ENCODE results near the gene TGFBR3. TPM values are rescaled to one million over a fixed set of nuclear protein-coding genes. Genes with fewer than 3 reads are reported as not detected.

The TGFBR3 gene
- total RNA-seq, 2 experiments from 2014 or later = 3.2 to 3.3 TPM

GRCh38 chr1:91637539-91637994, 248.4 kb downstream of the TGFBR3 start:
- Mint-ChIP-seq H3K4me1 (ENCODE audit: low read depth) (no peaks in the 10 kb centered on the region), H3K27ac (no peak overlapping the region), H3K36me3 (ENCODE audit: low read depth) (no peaks in the 10 kb centered on the region), H3K27me3 (ENCODE audit: low read depth) (no peaks in the 10 kb centered on the region), H3K4me3 (no peak overlapping the region), H3K9me3 (peaks cover 4% of the 10 kb centered on the region)
- intact Hi-C loops (cut with micrococcal nuclease) = no loop called here
- no peak for DNase-seq
- CTCF ChIA-PET = interaction anchor here (0.9 kb wide), 1 partner anchor 12 kb away, joined by 7 read pairs; no protein-coding TSS in a partner anchor

- no peak overlapping the region for H3K27ac Mint-ChIP-seq
- H3K27me3 Mint-ChIP-seq (ENCODE audit: low read depth) = no peaks in the 10 kb centered on the region
- no peaks in the 10 kb centered on the region for H3K4me1 Mint-ChIP-seq (ENCODE audit: low read depth)
- no peak overlapping the region for H3K4me3 Mint-ChIP-seq
- DNase-seq = no peak
- H3K9me3 Mint-ChIP-seq = peaks cover 4% of the 10 kb centered on the region
- CTCF ChIA-PET = no interaction called here
- intact Hi-C loops (cut with micrococcal nuclease) = no loop called here
- H3K36me3 Mint-ChIP-seq (ENCODE audit: low read depth) = no peaks in the 10 kb centered on the region
Observed at GRCh38 chr1:91635763-91636162, 250.2 kb downstream of the TGFBR3 start.

- Mint-ChIP-seq H3K9me3 (no peaks in the 10 kb centered on the region), H3K4me3 (no peak overlapping the region), H3K4me1 (ENCODE audit: low read depth) (no peaks in the 10 kb centered on the region), H3K27ac (no peak overlapping the region), H3K36me3 (ENCODE audit: low read depth) (no peaks in the 10 kb centered on the region), H3K27me3 (ENCODE audit: low read depth) (no peaks in the 10 kb centered on the region)
- intact Hi-C loops (cut with micrococcal nuclease) = no loop called here
- CTCF ChIA-PET = interaction anchor here (0.6 kb wide), 1 partner anchor 9 kb away, joined by 3 read pairs; no protein-coding TSS in a partner anchor
- DNase-seq = no peak
Observed at GRCh38 chr1:91633438-91633837, 252.5 kb downstream of the TGFBR3 start.

- Mint-ChIP-seq H3K9me3 (no peaks in the 10 kb centered on the region), H3K4me3 (no peak overlapping the region), H3K27me3 (ENCODE audit: low read depth) (no peaks in the 10 kb centered on the region), H3K36me3 (ENCODE audit: low read depth) (no peaks in the 10 kb centered on the region), H3K4me1 (ENCODE audit: low read depth) (no peaks in the 10 kb centered on the region), H3K27ac (no peak overlapping the region)
- CTCF ChIA-PET = no interaction called here
- intact Hi-C loops (cut with micrococcal nuclease) = no loop called here
- DNase-seq = no peak
Observed at GRCh38 chr1:91631718-91632330, 254.1 kb downstream of the TGFBR3 start.

GRCh38 chr1:91630803-91631202, 255.1 kb downstream of the TGFBR3 start:
- CTCF ChIA-PET = no interaction called here

More at GRCh38 chr1:91630803-91631202, 255.1 kb downstream of the TGFBR3 start:
- H3K27me3 Mint-ChIP-seq (ENCODE audit: low read depth) = no peaks in the 10 kb centered on the region
- DNase-seq = no peak
- H3K4me1 Mint-ChIP-seq (ENCODE audit: low read depth) = no peaks in the 10 kb centered on the region
- H3K4me3 Mint-ChIP-seq = no peak overlapping the region
- intact Hi-C loops (cut with micrococcal nuclease) = no loop called here
- H3K36me3 Mint-ChIP-seq (ENCODE audit: low read depth) = no peaks in the 10 kb centered on the region
- H3K9me3 Mint-ChIP-seq = no peaks in the 10 kb centered on the region
- no peak overlapping the region for H3K27ac Mint-ChIP-seq

Other genes with a start within 250 kb of the TGFBR3 start
- not detected for gene BRDT, start 63.2 kb upstream of the TGFBR3 start, total RNA-seq
- under 1 TPM; 0.14 to 0.32 TPM for gene EPHX4, start 143.8 kb upstream of the TGFBR3 start, total RNA-seq
- gene SETSIP, start 189.3 kb upstream of the TGFBR3 start, total RNA-seq = under 1 TPM in 1 of 2 experiments, not detected in 1; 0.32 TPM
- 1 to 10 TPM; 2.0 to 2.7 TPM for gene BTBD8, start 194.2 kb upstream of the TGFBR3 start, total RNA-seq

Measured in activated naive CD4-positive, alpha-beta T cell treated with anti-CD3 and anti-CD28 coated beads for 36 hours (primary cell).